ENCODE measurements around the gene ADGRG2.

DNA sequence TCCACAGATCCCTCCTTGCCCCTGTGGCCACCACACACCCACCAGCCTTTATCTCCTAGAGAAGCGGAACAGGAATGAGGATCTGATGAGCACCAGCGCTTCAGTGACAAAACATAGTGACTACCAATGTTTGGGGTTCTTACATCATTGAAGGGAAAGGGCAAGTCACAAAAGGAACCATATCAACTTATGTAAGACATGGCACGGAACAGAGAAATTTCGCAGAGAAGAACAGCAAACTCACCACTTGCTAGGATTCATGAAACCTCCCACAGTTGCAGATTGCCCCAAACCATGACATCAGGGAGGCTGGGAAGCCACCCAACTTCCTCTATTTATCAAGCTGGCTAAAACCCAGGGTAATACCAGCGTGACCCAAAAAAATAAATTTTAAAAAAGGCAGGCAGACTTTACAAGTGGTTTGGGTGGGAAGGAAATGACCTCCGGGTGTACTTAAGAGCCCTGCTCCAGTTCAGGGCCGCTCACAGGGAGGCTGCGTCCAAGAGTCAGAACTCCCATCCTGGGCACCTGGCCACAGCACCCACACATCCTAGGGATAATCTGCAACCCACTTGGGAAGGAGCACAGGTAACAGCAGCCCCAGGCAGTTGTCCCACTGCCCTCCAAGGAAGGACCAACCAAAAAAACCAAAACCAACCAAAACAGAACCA lies 36.0 kb downstream of the ADGRG2 start:
- no peak for TF ChIP-seq TAF1 (IDR thresholded peaks at IDR 0.05; ENCODE audit: low read depth)
- TF ChIP-seq, protein P1, sequence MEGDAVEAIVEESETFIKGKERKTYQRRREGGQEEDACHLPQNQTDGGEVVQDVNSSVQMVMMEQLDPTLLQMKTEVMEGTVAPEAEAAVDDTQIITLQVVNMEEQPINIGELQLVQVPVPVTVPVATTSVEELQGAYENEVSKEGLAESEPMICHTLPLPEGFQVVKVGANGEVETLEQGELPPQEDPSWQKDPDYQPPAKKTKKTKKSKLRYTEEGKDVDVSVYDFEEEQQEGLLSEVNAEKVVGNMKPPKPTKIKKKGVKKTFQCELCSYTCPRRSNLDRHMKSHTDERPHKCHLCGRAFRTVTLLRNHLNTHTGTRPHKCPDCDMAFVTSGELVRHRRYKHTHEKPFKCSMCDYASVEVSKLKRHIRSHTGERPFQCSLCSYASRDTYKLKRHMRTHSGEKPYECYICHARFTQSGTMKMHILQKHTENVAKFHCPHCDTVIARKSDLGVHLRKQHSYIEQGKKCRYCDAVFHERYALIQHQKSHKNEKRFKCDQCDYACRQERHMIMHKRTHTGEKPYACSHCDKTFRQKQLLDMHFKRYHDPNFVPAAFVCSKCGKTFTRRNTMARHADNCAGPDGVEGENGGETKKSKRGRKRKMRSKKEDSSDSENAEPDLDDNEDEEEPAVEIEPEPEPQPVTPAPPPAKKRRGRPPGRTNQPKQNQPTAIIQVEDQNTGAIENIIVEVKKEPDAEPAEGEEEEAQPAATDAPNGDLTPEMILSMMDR (IDR thresholded peaks at IDR 0.05; ENCODE audit: poor library complexity, severe bottlenecking) = no peak
- no peak for TF ChIP-seq POLR2AphosphoS5 (IDR thresholded peaks at IDR 0.05)
- no peak for TF ChIP-seq EZH2 (IDR thresholded peaks at IDR 0.05; ENCODE audit: borderline replicate concordance, insufficient read depth, low read length, poor library complexity, severe bottlenecking)
- no peak for TF ChIP-seq MXI1 (conservative IDR thresholded peaks at IDR 0.05; ENCODE audit: poor library complexity, severe bottlenecking)
